ENCODE measurements around the gene BABAM1. TPM values are rescaled to one million over a fixed set of nuclear protein-coding genes. Genes with fewer than 3 reads are reported as not detected.

Gene BABAM1
- total and polyA plus RNA-seq, 2 of the 4 experiments (the other 2 are of a cell fraction) = 95.1 to 101 TPM

GRCh38 chr19:17293605-17294004, 26.4 kb downstream of the BABAM1 start (continued):
- TF ChIP-seq RAD21 (IDR thresholded peaks at IDR 0.05; ENCODE audit: low read length) (no peak), MXI1 (IDR thresholded peaks at IDR 0.05; ENCODE audit: borderline replicate concordance, low read depth, low read length) (no peak), CEBPB (IDR thresholded peaks at IDR 0.05; ENCODE audit: low read depth, low read length) (no peak), SMC3 (IDR thresholded peaks at IDR 0.05; ENCODE audit: low read depth, low read length) (no peak)

GRCh38 chr19:17294051-17294891, 27.0 kb downstream of the BABAM1 start:
- H3K56ac ChIP-seq (ENCODE audit: extremely low read depth, insufficient read depth, low read length) = no peak overlapping the region
- peaks cover 0 to 24% of the 10 kb centered on the region in 2 experiments; a peak in 3 of 4 replicates for H3K79me1 ChIP-seq (ENCODE audit: low read depth in 1 of 2, low read length in 2 of 2)
- no peak overlapping the region for H2BK15ac ChIP-seq (ENCODE audit: low read depth, low read length)
- ChIA-PET CTCF (no interaction called here), POLR2A (ENCODE audit: unreplicated experiment) (no interaction called here)
- H2BK120ac ChIP-seq (ENCODE audit: low read depth, low read length) = no peak overlapping the region
- H4K5ac ChIP-seq (ENCODE audit: low read depth, low read length) = no peak overlapping the region
- H3K4me2 ChIP-seq (ENCODE audit: low read depth, low read length) = no peak overlapping the region
- peaks cover 2% of the 10 kb centered on the region; the same call in 1 of the 2 replicates for H3K4me1 ChIP-seq (ENCODE audit: control insufficient read depth, insufficient read depth, low read length)
- peaks cover 4% of the 10 kb centered on the region for H3K9me3 ChIP-seq (ENCODE audit: control insufficient read depth, insufficient read depth, low read length)
- peak overlapping the region; percentile 6 for H2AK9ac ChIP-seq (replicated peaks; ENCODE audit: low read depth, low read length, poor library complexity)
- H3K14ac ChIP-seq (replicated peaks; ENCODE audit: low read depth, low read length) = no peak overlapping the region
- H3K4me3 ChIP-seq (ENCODE audit: insufficient read depth, low read depth, low read length) = no peak overlapping the region
- H3K4ac ChIP-seq (ENCODE audit: low read depth, low read length) = no peak overlapping the region
- H4K20me1 ChIP-seq (ENCODE audit: insufficient read depth, low read length) = 0 out of 2 replicates have a peak, but pooled peaks cover 3% of the 10 kb centered on the region
- no peak overlapping the region for H2BK5ac ChIP-seq (ENCODE audit: low read depth, low read length, poor library complexity, severe bottlenecking)
- H2AK5ac ChIP-seq (ENCODE audit: low read depth, low read length) = peak overlapping the region; percentile 23; the same call in 1 of the 2 replicates
- intact Hi-C loops (cut with micrococcal nuclease) = no loop called here
- no peaks in the 10 kb centered on the region for H3K27me3 ChIP-seq (ENCODE audit: control insufficient read depth, insufficient read depth, low read length)
- 78% methylated on average over 33 of the region's 48 CpGs; no CpG with 5 or more reads in 1 of the 2 experiments for WGBS, 2 experiments (ENCODE audit: extremely low coverage in 2 of 2, insufficient read length in 1 of 2)
- no peak for TF ChIP-seq CEBPB (IDR thresholded peaks at IDR 0.05; ENCODE audit: low read depth, low read length)
- no peak for TF ChIP-seq RCOR1 (IDR thresholded peaks at IDR 0.05; ENCODE audit: insufficient replicate concordance, low read length)
- no peak for TF ChIP-seq MAFK (IDR thresholded peaks at IDR 0.05; ENCODE audit: low read depth, low read length)
- TF ChIP-seq, protein P1, sequence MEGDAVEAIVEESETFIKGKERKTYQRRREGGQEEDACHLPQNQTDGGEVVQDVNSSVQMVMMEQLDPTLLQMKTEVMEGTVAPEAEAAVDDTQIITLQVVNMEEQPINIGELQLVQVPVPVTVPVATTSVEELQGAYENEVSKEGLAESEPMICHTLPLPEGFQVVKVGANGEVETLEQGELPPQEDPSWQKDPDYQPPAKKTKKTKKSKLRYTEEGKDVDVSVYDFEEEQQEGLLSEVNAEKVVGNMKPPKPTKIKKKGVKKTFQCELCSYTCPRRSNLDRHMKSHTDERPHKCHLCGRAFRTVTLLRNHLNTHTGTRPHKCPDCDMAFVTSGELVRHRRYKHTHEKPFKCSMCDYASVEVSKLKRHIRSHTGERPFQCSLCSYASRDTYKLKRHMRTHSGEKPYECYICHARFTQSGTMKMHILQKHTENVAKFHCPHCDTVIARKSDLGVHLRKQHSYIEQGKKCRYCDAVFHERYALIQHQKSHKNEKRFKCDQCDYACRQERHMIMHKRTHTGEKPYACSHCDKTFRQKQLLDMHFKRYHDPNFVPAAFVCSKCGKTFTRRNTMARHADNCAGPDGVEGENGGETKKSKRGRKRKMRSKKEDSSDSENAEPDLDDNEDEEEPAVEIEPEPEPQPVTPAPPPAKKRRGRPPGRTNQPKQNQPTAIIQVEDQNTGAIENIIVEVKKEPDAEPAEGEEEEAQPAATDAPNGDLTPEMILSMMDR (conservative IDR thresholded peaks at IDR 0.05; ENCODE audit: low read depth, low read length) = no peak
- TF ChIP-seq SMC3 (IDR thresholded peaks at IDR 0.05; ENCODE audit: low read depth, low read length) = no peak
- no peak for TF ChIP-seq MXI1 (IDR thresholded peaks at IDR 0.05; ENCODE audit: borderline replicate concordance, low read depth, low read length)
- no peak for TF ChIP-seq BHLHE40 (IDR thresholded peaks at IDR 0.05; ENCODE audit: low read depth, low read length)
- no peak for TF ChIP-seq RFX5 (IDR thresholded peaks at IDR 0.05; ENCODE audit: low read depth, low read length)
- no peak for TF ChIP-seq MAZ (IDR thresholded peaks at IDR 0.05; ENCODE audit: borderline replicate concordance, low read depth, low read length)
- TF ChIP-seq POLR2A (IDR thresholded peaks at IDR 0.05; ENCODE audit: low read depth, low read length) = no peak
- no peak for TF ChIP-seq NFE2L2 (IDR thresholded peaks at IDR 0.05; ENCODE audit: low read depth, low read length)
- no peak for TF ChIP-seq RAD21 (IDR thresholded peaks at IDR 0.05; ENCODE audit: low read length)
- no peak overlapping the region for H2AFZ ChIP-seq (replicated peaks; ENCODE audit: low read length, poor library complexity)
- H3K9me1 ChIP-seq (ENCODE audit: insufficient read depth, low read length) = peaks cover 4% of the 10 kb centered on the region
- H3K36me3 ChIP-seq (ENCODE audit: control insufficient read depth, insufficient read depth, low read length) = peaks cover 11% of the 10 kb centered on the region
- H3K23ac ChIP-seq (ENCODE audit: low read depth, low read length) = no peak overlapping the region
- no peak overlapping the region for H4K8ac ChIP-seq (ENCODE audit: low read depth in 2 of 2, low read length in 2 of 2)
- no peak overlapping the region for H3K27ac ChIP-seq (ENCODE audit: insufficient read depth, low read length)
- H3K9ac ChIP-seq (ENCODE audit: low read depth, low read length) = no peak overlapping the region
- in situ Hi-C loops (cut with MboI; ENCODE audit: low sequenced_read_pairs) = no loop called here
- dilution Hi-C loops (cut with HindIII; ENCODE audit: low sequenced_read_pairs, unreplicated experiment) = no loop called here
- BruUV-seq (replicated peaks) = no TSS peak
- H4K91ac ChIP-seq (ENCODE audit: insufficient read depth, low read depth, low read length) = no peak overlapping the region
- ATAC-seq (ENCODE audit: low read depth) (no peak), DNase-seq (no peak)
- H3K18ac ChIP-seq (ENCODE audit: low read depth, low read length) = no peak overlapping the region
- no peak overlapping the region for H2BK20ac ChIP-seq (ENCODE audit: low read depth, low read length)
